C1 segment of cervical spinal cord (tissue), 14 donors: ENCODE results near the gene COCH.
"Not testable (repeated sequence)": the region's sequence is repeated elsewhere in the genome, so short reads cannot be mapped to it uniquely, and the experiment has no call there.

Experiments
- DNase-seq, 14 donors: peaks; one replicate each; lab custom pipeline; 2025; lab: John Stamatoyannopoulos, UW

Gene COCH

DNA sequence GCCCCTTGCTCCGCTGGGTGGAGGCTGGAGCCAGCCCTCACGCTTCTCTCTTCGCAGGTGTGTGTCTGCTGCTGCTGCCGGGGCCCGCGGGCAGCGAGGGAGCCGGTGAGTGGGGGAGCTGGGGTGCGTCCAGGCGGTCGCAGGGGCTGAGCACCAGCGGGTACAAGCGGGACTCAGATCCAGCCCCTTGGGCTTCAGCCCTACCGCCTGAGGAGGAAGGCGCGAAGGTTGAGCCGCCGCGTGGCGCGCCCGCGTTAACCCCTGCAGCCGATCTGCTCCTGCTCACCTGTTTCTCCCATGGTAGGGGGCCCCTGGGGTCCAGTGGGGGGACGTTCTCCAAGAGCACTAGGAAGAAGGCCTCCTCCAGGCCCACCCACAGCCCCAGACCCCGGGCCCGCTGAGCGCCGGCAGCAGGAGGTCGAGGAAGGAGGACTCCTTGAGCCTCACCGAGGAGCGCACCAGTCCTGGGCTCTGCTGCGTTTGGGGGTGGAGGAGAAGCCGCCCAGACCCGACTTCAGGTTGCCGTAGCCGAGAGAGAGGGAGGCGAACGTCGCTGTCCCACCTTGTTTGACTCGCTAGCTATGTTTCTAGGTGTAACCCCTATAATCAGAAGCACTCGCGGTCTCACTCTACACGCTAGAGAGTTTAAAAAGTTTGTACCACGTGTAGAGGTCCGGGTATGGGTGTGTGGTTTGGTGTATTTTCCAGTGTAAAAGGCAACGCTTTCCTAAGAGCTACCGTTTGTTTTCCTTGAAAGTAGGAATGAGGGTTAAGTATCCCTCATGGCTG lies 834 bp downstream of the COCH start:
- peak in 1 of 14 donors; percentile 1 for DNase-seq

DNA sequence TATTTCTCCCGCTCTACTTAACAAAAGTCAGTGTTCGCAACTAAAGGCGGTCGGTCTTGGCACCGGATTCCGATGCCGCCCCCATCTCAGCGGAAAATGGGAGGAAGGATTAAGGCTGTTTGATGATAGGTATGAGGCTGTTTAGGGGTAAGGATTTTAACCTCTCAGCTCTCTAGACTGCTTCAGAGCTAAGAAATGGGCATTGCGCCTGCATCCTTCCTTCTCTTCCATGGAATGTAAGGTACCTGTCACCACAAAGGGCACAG lies 1.4 kb downstream of the COCH start:
- no peak for DNase-seq

DNA sequence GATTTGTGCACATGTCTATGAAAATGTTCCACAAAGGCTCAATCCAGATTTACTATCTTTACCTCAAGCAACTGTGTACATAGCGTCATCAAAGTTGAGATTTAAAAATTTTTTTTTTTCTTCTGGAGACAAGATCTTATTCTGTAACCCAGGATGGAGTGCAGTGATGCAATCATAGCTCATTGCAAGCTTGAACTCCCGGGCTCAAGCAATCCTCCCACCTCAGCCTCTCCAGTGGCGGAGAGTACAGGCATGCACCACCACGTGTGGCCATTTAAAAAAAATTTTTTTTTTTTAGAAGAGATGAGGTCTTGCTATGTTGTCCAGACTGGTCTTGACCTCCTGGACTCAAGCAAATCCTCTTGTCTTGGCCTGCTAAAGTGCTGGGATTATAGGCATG lies 2.3 kb downstream of the COCH start:
- DNase-seq: no peak

DNA sequence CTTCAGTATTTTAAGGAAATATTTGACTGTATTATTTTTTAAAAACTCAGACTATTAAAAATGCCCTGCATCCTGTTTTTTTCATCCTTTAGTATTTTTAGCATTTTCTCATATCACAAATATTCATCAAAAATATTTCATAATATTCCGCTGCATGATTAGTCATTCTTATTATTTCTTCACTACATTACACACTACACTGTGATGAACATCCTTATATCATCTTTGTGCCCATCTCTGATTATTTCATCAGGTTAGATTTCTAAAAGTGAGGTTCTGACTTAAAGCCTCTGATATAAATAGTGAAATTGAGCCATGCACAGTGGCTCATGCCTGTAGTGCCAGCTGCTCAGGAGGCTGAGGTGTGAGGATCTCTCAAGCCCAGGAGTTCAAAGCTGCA lies 8.1 kb downstream of the COCH start:
- no peak for DNase-seq

DNA sequence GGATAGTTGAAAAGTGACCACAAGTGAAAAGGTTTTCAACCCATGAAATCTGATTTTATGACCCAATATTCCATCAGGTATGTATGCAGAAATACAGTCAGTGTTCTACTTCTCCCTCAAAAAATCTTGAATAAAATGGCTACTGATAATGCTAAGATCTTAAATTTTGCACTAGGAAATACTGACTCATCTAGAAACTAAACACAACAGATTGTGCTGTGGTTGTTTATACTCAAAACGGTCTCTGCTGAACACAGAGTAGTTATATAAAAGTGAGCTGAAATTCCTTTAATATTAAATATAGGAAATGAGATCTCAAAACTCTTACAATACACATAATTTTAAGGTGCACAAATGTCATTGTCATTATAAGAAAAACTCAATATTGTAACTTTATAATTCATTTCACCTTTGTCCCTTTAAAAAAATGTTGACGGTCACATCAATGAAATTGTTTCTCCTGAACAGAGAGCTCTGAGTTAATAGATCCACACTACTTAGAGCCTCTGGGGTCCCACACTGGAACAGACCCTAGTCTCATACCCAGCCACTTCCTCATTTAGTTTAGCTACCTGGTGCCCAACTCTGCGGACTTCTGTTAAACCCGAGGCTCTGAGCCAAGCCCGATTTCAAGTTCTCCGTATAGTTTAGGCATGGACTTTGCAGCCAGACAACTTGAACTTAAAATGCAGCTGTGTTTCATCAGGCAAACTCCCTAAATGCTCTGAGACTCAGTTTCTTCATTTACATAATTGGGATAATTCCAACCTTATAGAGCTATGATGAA lies 9.3 kb downstream of the COCH start:
- DNase-seq: no peak

DNA sequence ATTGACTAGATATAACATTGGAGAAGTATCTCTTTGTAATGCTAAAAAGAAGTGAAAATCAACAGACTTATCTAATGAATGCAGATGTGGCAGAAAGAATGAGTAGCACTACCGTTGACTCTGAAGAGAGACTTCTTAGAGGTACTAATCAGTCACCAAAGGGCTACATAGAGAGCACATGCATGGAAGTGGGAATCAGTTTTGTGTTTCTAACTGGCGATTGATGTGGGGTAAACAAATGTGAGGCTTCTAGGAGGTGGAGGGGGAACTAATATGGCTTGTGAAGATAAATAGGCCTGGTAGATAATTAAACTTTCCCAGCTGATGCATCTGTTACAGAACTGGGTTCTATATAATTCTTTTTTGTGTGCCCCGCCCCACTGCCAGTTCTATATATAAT lies 10.5 kb downstream of the COCH start:
- no peak for DNase-seq

DNA sequence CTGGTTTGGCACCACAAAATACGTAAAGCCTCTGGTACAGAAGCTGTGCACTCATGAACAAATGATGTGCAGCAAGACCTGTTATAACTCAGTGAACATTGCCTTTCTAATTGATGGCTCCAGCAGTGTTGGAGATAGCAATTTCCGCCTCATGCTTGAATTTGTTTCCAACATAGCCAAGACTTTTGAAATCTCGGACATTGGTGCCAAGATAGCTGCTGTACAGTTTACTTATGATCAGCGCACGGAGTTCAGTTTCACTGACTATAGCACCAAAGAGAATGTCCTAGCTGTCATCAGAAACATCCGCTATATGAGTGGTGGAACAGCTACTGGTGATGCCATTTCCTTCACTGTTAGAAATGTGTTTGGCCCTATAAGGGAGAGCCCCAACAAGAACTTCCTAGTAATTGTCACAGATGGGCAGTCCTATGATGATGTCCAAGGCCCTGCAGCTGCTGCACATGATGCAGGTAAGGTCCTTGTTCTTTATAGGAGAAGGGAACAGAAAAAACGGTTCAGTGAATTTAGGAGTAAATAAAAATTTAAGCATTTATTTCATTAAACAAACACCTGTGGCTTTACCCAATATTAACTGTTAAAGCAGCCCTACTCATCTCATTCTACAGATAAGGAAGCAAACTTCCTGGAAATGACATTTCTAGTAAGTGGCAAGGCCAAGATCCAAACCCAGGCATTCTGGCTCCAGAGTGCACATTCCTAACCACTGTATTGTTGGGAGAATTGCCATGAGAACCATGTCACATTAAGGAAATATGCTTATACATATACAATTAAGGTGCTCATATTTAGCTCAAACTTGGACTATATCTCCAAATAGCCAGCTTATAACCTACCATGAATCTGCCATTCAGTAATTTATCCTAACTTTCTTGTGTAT lies 11.7 kb downstream of the COCH start:
- DNase-seq: no peak

DNA sequence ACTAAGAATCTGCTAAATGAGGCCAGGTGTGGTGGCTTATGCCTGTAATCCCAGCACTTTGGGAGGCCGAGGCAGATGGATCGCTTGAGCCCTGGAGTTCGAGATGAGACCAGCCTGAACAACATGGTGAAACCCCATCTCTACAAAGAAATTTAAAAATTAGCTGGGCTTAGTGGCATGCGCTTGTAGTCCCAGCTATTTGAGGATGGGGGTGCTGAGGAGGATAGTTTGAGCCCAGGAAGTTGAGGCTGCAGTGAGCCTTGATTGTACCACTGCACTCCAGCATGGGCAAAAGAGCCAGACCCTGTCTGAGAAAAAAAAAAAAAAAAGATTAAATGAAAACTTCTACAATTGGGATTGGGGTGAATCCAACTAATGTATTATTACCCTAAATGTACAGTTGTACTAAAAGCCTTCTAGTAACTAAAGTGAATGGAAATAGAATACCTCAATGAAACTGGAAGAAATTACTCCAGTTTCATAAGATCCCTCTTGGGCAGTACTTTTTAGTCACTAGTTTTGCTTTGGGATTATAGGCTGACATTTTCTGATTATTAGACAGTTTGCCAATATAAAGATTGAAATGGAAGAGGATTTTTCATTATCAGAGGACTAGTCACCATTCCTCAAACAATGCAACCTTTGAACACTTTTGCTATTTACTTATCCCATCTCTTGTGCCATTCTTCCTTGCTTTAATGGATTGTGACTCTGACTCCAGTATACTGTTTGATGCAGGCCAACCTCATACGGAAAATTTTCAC lies 14.3 kb downstream of the COCH start:
- no peak for DNase-seq

DNA sequence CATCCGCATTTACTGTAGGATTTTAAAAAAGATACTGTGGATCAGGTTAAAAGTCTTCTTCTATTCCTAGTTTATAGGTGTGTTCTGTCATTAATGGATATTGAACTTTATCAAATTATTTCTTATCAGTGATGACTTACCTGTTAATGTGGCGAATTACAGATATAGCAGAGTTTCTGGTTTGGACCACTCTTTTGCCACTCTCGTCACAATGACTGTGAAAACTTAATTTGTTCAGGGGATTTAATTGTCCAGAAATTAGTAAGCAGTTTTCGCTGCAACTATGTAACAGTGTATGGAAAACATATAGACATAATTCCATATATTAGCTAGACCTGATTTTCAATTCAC lies 14.9 kb downstream of the COCH start:
- DNase-seq: no peak

DNA sequence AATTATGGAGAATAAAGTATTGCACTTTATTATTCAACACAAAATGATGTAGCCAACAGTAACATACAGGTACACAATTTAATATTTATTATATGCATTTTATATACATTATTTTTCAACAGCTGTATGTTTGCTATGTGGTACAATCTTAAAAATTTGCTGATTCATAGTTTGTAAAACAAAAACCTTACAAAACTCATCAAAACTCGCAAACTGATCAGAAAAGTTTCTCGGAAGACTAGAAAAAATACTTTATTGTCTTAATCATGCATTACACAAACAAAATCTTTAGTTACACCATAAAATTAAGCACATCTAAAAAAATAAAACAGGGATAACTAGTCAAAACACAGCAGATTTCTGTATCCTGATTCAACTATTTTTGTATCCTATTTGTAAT lies 19.5 kb downstream of the COCH start:
- DNase-seq: no peak

DNA sequence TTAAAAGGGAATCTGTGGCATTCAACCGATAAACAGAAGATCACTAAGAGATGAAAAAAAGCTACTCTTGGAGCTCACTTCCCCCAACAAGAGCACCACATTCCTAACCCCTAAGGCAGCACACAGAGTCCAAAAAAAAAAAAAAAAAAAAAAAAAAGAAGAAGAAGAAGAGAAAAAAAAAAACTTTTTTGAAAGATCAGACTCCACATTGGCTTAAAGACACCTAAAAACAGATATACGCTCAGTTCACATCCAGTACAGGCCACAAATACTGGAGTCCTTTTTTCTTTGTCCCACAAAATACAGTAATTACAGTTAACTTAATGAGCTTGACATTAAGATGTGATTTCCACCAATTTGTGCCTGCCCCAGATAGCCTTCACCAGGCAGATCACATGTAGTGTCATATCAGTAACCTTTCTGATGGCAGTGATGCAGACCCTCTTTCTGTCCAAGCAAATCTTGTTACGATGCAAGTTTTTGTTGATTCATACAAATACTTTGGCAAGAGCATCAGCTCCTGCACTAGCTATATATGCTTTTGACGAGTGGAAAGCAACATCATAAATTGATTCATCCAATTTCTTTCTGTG lies 20.7 kb downstream of the COCH start:
- DNase-seq: no peak

DNA sequence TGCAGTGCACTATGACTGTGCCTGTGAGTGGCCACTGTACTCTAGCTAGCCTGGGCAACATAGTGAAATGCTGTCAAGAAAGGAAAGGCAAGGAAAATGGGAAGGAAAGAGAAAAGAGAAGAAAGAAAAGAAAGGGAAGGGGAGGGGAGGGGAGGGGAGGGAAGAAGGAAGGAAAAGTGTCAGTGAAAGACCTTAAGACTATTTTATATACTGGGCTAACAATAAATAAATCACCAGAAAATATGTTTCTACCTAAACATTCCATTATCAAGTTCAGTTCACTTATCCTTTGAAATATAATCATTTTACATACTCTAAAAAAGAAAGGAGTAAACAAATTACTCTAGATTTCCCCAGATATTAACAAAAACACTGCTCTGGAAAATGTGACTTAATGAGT lies 22.1 kb downstream of the COCH start:
- DNase-seq: no peak

DNA sequence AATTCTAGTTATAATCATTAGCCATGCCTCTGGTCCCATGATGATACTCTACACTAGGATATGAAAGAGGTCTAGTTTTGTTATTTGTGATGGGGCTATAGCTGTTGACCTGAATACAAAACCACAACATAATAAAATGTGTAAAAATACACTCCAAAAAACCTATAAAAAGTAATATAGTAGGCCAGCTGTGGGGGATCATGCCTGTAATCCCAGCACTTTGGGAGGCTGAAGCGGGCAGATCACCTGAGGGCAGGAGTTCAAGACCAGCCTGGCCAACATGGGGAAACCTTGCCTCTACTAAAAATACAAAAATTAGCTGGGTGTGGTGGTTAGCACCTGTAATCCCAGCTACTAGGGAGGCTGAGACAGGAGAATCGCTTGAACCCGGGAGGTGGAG lies 22.8 kb downstream of the COCH start:
- not testable (repeated sequence) for DNase-seq

DNA sequence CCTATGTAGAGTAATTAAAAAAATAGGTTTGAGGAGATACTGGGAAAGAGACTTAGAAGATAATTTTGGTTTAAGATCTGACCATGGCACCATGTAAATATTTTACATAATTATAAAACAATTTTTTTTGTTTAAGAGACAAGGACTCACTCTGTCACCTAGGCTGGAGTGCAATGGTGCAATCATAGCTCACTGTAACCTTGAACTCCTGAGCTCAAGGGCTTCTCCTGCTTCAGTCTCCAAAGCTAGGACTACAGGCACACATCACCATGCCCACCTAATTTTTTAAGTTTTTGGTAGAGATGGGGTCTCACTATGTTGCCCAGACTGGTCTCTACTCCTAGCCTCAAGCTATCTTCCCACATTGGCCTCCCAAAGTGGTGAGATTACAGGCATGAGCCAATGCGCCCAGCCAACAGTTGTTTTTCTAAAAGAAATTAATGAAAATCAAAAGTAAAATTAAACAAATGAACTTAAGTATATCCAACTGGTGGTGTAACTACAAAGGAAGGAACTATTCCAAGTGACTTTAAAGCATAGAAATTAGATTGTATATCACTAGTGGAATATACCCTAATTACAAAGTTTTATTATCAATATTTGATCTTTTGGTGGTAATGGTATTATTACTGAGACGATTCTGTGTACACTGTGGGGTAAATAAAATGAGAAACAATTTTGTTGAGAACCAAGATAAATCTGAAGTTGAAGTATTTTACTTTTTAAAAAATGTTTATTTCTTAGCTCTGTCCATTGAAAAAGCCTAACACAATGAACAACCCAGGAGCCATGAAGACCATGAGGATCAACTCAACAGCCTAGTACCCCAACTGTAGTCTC lies 29.1 kb downstream of the COCH start:
- no peak for DNase-seq

DNA sequence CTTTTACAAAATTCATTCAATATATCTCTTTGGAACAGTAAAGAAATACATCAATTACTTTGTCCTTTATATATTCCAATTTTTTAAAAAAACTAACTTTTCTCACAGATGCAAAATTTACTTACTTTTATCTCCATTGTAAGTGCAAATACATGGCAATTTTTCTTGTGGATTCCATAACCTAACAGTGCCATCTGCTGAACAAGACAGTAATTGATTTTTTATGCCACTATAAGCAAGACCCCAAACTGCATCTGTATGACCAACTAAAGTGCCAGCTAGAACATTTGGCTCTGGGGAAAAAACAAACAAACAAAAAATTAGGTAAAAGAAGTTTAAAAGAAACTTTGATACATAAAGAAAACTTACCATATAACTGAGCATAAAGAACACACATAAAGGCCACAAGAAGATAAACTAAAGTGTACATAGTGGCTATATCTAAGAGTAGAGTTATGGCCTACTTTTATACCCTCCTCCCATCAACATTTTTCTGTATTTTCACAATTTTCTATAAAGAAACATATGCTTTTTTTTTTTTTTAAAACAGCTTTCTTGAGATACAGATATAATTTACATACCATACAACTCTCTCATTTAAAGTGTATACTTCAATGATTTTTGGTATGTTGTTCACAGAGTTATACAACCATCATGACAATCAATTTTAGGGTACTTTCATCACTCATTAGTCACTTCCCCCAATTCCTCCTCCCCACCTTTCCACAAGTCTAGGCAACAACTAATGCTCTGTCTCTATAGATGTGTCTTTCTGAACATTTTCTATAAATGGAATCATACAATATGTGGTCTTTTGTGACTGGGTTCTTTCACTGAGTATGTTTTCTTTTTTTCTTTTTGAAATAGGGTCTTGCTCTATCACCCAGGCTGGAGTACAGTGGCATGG lies 32.6 kb downstream of the COCH start:
- no peak for DNase-seq

DNA sequence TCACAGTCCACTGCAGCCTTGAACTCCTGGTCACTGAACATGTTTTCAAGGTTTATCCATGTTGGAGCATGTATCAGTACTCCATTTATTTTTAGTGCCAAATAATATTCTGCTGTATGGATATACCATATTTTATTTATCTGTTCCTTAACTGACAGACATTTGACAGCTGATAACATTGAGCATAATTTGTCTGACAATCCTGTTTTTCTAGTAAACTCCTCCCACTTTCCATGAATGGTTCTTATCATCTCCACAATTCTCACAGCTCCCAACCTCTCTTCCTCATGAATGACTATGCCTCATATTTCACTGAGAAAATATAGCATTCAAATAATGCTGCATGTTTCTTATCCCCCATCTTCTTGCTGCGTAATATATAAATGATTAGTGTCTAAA lies 33.3 kb downstream of the COCH start:
- no peak for DNase-seq

DNA sequence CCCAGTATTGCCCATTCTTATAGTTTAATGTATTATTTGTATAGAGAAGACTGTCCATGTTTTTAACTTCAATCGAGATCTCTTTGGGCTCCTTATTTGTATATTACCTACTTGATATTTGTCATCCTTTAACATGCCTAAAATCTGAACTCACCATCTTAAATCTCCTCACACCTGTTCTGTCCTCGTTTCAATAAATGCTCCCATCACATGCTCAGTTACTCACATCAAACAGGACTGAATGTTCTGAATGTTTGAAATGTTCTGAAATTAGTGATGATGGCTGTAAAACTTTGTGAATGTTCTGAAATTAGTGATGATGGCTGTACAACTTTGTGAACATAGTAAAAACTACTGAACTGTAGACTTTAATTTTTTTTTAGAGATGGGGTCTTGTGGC lies 34.5 kb downstream of the COCH start:
- no peak for DNase-seq

DNA sequence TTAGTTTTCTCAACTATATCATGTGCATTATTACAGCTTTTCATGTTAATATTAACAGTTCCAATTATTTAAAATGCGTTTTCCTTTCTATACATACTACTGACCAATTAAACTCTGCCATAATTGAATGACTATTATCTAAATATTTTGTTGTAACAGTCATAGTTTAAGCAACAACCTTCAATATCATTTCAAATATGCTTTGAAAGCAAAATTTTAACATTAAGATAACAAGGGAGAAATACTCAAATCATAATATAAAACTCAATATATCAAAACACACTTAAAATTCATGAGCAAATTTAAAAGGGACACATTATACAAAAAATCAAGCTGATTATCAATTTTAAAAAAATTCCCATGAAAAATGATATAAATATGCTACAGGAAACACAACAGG lies 40.5 kb downstream of the COCH start:
- DNase-seq: no peak

DNA sequence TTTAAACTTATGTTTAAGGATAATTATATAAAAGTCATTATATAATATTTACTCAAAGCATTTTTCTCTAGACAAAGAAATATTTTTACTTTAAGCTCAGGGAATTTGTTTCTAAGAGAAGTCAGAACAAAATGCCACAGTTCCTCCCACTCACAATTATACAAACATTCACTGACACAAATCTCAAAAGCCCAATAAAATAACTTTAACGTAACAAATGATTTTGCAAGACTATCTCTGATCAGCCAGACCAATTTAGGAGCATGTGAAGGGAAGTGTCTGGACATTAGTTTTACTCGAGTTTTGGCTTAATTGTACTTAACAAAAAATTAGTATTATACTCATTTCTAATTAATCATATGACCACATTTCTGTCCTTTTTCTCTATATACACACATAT lies 41.2 kb downstream of the COCH start:
- DNase-seq: no peak
